Measurements from ENCODE around the gene MSANTD7. TPM values are rescaled to one million over a fixed set of nuclear protein-coding genes. Genes with fewer than 3 reads are reported as not detected.

Gene MSANTD7
- total RNA-seq, 1 donor from 2014 or later = 16.5 TPM

DNA sequence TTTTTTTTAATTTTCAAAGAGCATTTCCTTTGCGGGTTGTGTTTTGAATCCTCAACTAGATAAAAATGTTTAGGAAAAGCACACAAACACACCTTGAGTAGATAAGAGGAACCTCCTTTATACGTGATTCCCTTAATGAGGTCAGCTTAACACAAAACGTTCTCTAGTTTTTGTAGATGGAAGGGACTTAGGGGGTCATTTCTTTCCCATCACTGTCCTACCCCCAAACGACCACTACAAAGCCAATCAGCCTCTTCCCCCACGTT, 41.8 kb downstream of the MSANTD7 start:
- peak overlapping the region; percentile 89 for H3K4me3 Mint-ChIP-seq
- peaks cover 25% of the 10 kb centered on the region for H3K4me1 Mint-ChIP-seq
- no peak overlapping the region for H3K27ac Mint-ChIP-seq
- no peaks in the 10 kb centered on the region for H3K27me3 Mint-ChIP-seq
- POLR2A ChIA-PET = interaction anchor here (0.7 to 3.1 kb wide), 5 partner anchors 9 to 280 kb away, joined by 3 to 13 read pairs (median 4); partner anchors contain the start of genes CDNF, HSPA14 and MSANTD7
- ATAC-seq (ENCODE audit: low read depth) = no peak
- H3K36me3 Mint-ChIP-seq (ENCODE audit: low read depth) = peaks cover 4% of the 10 kb centered on the region
- TF ChIP-seq, protein P1, sequence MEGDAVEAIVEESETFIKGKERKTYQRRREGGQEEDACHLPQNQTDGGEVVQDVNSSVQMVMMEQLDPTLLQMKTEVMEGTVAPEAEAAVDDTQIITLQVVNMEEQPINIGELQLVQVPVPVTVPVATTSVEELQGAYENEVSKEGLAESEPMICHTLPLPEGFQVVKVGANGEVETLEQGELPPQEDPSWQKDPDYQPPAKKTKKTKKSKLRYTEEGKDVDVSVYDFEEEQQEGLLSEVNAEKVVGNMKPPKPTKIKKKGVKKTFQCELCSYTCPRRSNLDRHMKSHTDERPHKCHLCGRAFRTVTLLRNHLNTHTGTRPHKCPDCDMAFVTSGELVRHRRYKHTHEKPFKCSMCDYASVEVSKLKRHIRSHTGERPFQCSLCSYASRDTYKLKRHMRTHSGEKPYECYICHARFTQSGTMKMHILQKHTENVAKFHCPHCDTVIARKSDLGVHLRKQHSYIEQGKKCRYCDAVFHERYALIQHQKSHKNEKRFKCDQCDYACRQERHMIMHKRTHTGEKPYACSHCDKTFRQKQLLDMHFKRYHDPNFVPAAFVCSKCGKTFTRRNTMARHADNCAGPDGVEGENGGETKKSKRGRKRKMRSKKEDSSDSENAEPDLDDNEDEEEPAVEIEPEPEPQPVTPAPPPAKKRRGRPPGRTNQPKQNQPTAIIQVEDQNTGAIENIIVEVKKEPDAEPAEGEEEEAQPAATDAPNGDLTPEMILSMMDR (IDR thresholded peaks at IDR 0.05) = no peak
- CTCF ChIA-PET = interaction anchor here (1.6 kb wide), 1 partner anchor 10 kb away, joined by 3 read pairs; no protein-coding TSS in a partner anchor
- intact Hi-C loops (cut with micrococcal nuclease) = loop anchor here (2.0 to 10.0 kb wide), 3 partner anchors 47 to 1295 kb away; partner anchors contain the start of genes NMT2 and PRPF18
- DNase-seq = no peak
- H3K9me3 Mint-ChIP-seq = no peaks in the 10 kb centered on the region

DNA sequence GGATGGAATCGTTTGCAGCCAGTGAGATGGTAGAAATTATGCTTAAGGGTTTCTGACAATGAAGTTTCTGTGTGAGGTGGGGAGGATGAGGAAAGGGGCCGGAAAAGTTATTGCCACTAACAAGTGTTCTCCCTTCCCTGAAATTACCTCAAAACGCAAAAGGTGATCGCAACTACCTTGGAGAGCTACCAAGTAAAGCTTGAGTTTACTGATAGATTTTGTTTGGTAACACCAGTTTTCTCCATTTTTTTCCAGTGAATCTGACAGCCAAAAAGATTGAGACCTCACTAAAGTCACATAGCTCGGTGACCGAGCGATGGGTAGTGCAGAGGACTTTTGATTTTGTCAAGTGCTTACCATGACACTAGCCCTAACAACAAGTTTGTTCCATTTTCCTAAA, 42.1 kb downstream of the MSANTD7 start:
- DNase-seq = no peak

DNA sequence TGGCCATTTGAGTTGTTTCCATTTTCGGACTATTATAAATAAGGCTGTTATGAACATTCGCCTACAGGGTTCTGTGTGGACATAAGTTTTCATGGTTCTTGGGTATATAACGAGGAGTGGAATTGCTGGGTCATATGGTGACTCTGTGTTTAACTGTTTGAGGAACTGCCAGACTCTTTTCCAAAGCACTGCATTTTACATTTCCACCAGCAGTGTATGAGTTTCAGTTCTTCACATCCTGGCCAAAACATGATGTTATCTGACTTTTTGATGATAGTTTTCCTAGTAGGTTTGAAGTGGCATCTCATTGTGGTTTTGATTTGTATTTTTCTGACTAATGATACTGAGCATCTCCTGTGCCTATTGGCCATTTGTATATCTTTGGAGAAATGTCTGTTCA, 46.0 kb downstream of the MSANTD7 start:
- H3K4me1 Mint-ChIP-seq = peaks cover 10% of the 10 kb centered on the region
- TF ChIP-seq, protein P1 (IDR thresholded peaks at IDR 0.05) = no peak
- intact Hi-C loops (cut with micrococcal nuclease) = no loop called here
- DNase-seq = no peak
- ATAC-seq (ENCODE audit: low read depth) = no peak
- CTCF ChIA-PET = no interaction called here
- no peaks in the 10 kb centered on the region for H3K36me3 Mint-ChIP-seq (ENCODE audit: low read depth)
- no peak overlapping the region for H3K4me3 Mint-ChIP-seq
- no peak overlapping the region for H3K27ac Mint-ChIP-seq
- POLR2A ChIA-PET = interaction anchor here (0.6 to 0.7 kb wide), 3 partner anchors 46 to 362 kb away, joined by 3 to 12 read pairs (median 5); partner anchors contain the start of genes CDNF, HSPA14 and MSANTD7
- no peaks in the 10 kb centered on the region for H3K9me3 Mint-ChIP-seq
- no peaks in the 10 kb centered on the region for H3K27me3 Mint-ChIP-seq

More for the DNA sequence above, 42.1 kb downstream of the MSANTD7 start:
- Mint-ChIP-seq H3K27me3 (no peaks in the 10 kb centered on the region), H3K4me1 (peaks cover 25% of the 10 kb centered on the region), H3K27ac (no peak overlapping the region), H3K9me3 (no peaks in the 10 kb centered on the region), H3K36me3 (ENCODE audit: low read depth) (peaks cover 4% of the 10 kb centered on the region), H3K4me3 (peak overlapping the region; percentile 89)
- TF ChIP-seq, protein P1 (IDR thresholded peaks at IDR 0.05) = no peak
- no peak for ATAC-seq (ENCODE audit: low read depth)
- ChIA-PET POLR2A (interaction anchor here (0.7 to 3.1 kb wide), 6 partner anchors 9 to 280 kb away, joined by 3 to 13 read pairs (median 5); partner anchors contain the start of genes CDNF, HSPA14, MEIG1 and MSANTD7), CTCF (interaction anchor here (1.4 to 1.6 kb wide), 2 partner anchors 9 to 381 kb away, joined by 3 to 4 read pairs; no protein-coding TSS in a partner anchor)
- intact Hi-C loops (cut with micrococcal nuclease) = no loop called here

Other genes with a start within 250 kb of the MSANTD7 start
- 263 and 286 TPM in 2 replicates for gene FAM107B, start 63.4 kb upstream of the MSANTD7 start, total RNA-seq
- 0.49 and 0.98 TPM in 2 replicates for gene CDNF, start 269 bp upstream of the MSANTD7 start, total RNA-seq
- 16.7 and 20.4 TPM in 2 replicates for gene HSPA14, start within 50 bp of the MSANTD7 start, total RNA-seq
- 7.4 and 8.1 TPM in 2 replicates for gene SUV39H2, start 40.6 kb downstream of the MSANTD7 start, total RNA-seq
- 38.0 and 43.8 TPM in 2 replicates for gene DCLRE1C, start 115.8 kb downstream of the MSANTD7 start, total RNA-seq
- 0.49 and 0.54 TPM in 2 replicates for gene MEIG1, start 121.1 kb downstream of the MSANTD7 start, total RNA-seq
- not detected in 2 replicates for gene OLAH, start 205.6 kb downstream of the MSANTD7 start, total RNA-seq

All from activated B cell treated with CpG ODN at 0.5 μM for 24 hours (primary cell).